GM19468 (cell line): ENCODE results near the gene DAPK1.

Experiments
- ATAC-seq: cut with Tn5 transposase; IDR thresholded peaks from one replicate; pipeline ENCODE4 v1.9.1; 2021; ENCODE audit warnings: mild to moderate bottlenecking, moderate library complexity, moderate number of reproducible peaks; ENCODE audit not compliant: unreplicated experiment; ENCODE audit errors: extremely low read depth

Gene DAPK1

GRCh38 chr9:87497604-87498045 is at the start of gene DAPK1:
Gene DAPK1 (plus strand): TSS chr9:87497867. CDS start chr9:87499078, 1,211 bp downstream.
- ATAC-seq, result peak; percentile 50

GRCh38 chr9:87451149-87451548 is 46.5 kb upstream of the DAPK1 start:
- no peak for ATAC-seq

- ATAC-seq, result no peak
These were observed 42.3 kb upstream of the DAPK1 start for GRCh38 chr9:87455407-87455806.

- no peak for ATAC-seq
These were observed 36.4 kb upstream of the DAPK1 start for GRCh38 chr9:87461256-87461655.

- ATAC-seq, result peak; percentile 17
These were observed 33.3 kb upstream of the DAPK1 start for GRCh38 chr9:87464110-87464991.

GRCh38 chr9:87464992-87465378 is 32.7 kb upstream of the DAPK1 start:
- no peak for ATAC-seq

GRCh38 chr9:87465816-87466215 is 31.9 kb upstream of the DAPK1 start:
- no peak for ATAC-seq

GRCh38 chr9:87467187-87467586 is 30.5 kb upstream of the DAPK1 start:
- no peak for ATAC-seq

- ATAC-seq, result no peak
These were observed 27.7 kb upstream of the DAPK1 start for GRCh38 chr9:87469793-87470465.

GRCh38 chr9:87471746-87472145 is 25.9 kb upstream of the DAPK1 start:
- ATAC-seq, result no peak

GRCh38 chr9:87475463-87475862 is 22.2 kb upstream of the DAPK1 start:
- no peak for ATAC-seq

GRCh38 chr9:87478226-87478992 is 19.3 kb upstream of the DAPK1 start:
- ATAC-seq, result no peak

- peak; percentile 85 for ATAC-seq
These were observed 17.9 kb upstream of the DAPK1 start for GRCh38 chr9:87479801-87480201.

GRCh38 chr9:87481890-87482855 is 15.5 kb upstream of the DAPK1 start:
- no peak for ATAC-seq

- no peak for ATAC-seq
These were observed 7.4 kb upstream of the DAPK1 start for GRCh38 chr9:87490225-87490624.

GRCh38 chr9:87490907-87491306 is 6.8 kb upstream of the DAPK1 start:
- no peak for ATAC-seq

- ATAC-seq, result no peak
These were observed 6.1 kb upstream of the DAPK1 start for GRCh38 chr9:87491523-87491922.

- no peak for ATAC-seq
These were observed 5.0 kb upstream of the DAPK1 start for GRCh38 chr9:87492642-87493041.

- peak; percentile 42 for ATAC-seq
These were observed 2.6 kb upstream of the DAPK1 start for GRCh38 chr9:87494970-87495471.
